B cell (primary cell): ENCODE data around the gene DAZAP1. TPM values are rescaled to one million over a fixed set of nuclear protein-coding genes. Genes with fewer than 3 reads are reported as not detected.

ENCODE experiments used
- ATAC-seq: fragments of 200-7000 bp; cut with Tn5 transposase; one replicate; pipeline ENCODE4 v1.10.0; 2021; ENCODE audit warnings: low read depth, mild to moderate bottlenecking, moderate number of reproducible peaks, moderate library complexity
- CTCF ChIA-PET: fragments of 350-600 bp; sonication (Branson Sonifier 250); formaldehyde crosslinking; loops from one replicate; lab custom pipeline; 2021; ENCODE audit warnings: antibody characterized with exemption, inconsistent platforms; lab: Charles Lee
- POLR2A ChIA-PET: fragments of 350-600 bp; sonication (Branson Sonifier 250); formaldehyde crosslinking; loops from one replicate; lab custom pipeline; 2021; ENCODE audit warnings: antibody characterized with exemption; lab: Charles Lee
- DNase-seq: peaks from one replicate; pipeline ENCODE4 v3.0.0; 2013
- H2AFZ ChIP-seq: 2 replicates; pipeline ENCODE4 v1.6.1; 2012; ENCODE audit warnings: mild to moderate bottlenecking, low read depth, low read length; ENCODE audit not compliant: insufficient read depth, poor library complexity, severe bottlenecking
- H3K27ac ChIP-seq, 2 donors: 1 replicate in 1 of 2; 2 replicates in 1 of 2; pipeline ENCODE4 v1.5.1; 2012 to 2013; ENCODE audit warnings: low read length in 2 of 2, mild to moderate bottlenecking in 2 of 2, moderate library complexity in 1 of 2
- H3K27me3 ChIP-seq, 4 experiments: fragments of 200-600 bp in 1 of 4; sonication (generic) in 1 of 4; replicated peaks in 1 of 4; 1 replicate in 2 of 4; 2 replicates in 2 of 4; pipeline versions ENCODE4 v1.6.1 to v1.7.0; 2013 to 2016; ENCODE audit warnings: low read length in 3 of 4, mild to moderate bottlenecking in 2 of 4, mixed read lengths in 1 of 4, moderate library complexity in 1 of 4; ENCODE audit not compliant: insufficient read depth in 4 of 4, control insufficient read depth in 3 of 4; ENCODE audit errors: control extremely low read depth in 1 of 4
- H3K36me3 ChIP-seq, 2 experiments: replicated peaks in 1 of 2; 1 replicate in 1 of 2; 2 replicates in 1 of 2; pipeline versions ENCODE4 v1.6.1 to v1.7.1; 2013; ENCODE audit warnings: low read length in 1 of 2; ENCODE audit not compliant: insufficient read depth in 2 of 2, control insufficient read depth in 1 of 2; ENCODE audit errors: control extremely low read depth in 1 of 2, extremely low read depth in 1 of 2
- H3K4me1 ChIP-seq, 2 donors: fragments of 200-600 bp in 1 of 2; sonication (generic) in 1 of 2; 1 replicate in 1 of 2; 2 replicates in 1 of 2; pipeline versions ENCODE4 v1.5.1 to v1.6.1; 2013 to 2017; ENCODE audit warnings: low read length in 2 of 2; ENCODE audit not compliant: control insufficient read depth in 2 of 2, insufficient read depth in 2 of 2
- H3K4me2 ChIP-seq: replicated peaks from 2 replicates; pipeline ENCODE3; 2012; ENCODE audit warnings: mild to moderate bottlenecking, low read depth, low read length; ENCODE audit not compliant: poor library complexity, severe bottlenecking
- H3K4me3 ChIP-seq, 5 experiments: fragments of 200-600 bp in 1 of 5; sonication (generic) in 1 of 5; 1 replicate in 3 of 5; 2 replicates in 2 of 5; pipeline versions ENCODE4 v1.5.1 to v1.7.0; 2011 to 2016; ENCODE audit warnings: low read length in 4 of 5, mild to moderate bottlenecking in 4 of 5, low read depth in 2 of 5, control low read depth in 1 of 5, moderate library complexity in 1 of 5; ENCODE audit not compliant: insufficient read depth in 1 of 5; ENCODE audit errors: control extremely low read depth in 1 of 5, extremely low read depth in 1 of 5
- H3K79me2 ChIP-seq: fragments of 200-600 bp; sonication (generic); one replicate; pipeline ENCODE4 v1.6.0; 2016; ENCODE audit warnings: low read length; ENCODE audit not compliant: control insufficient read depth, insufficient read depth
- H3K9ac ChIP-seq: fragments of 200-600 bp; sonication (generic); 2 replicates; pipeline ENCODE4 v1.6.1; 2017; ENCODE audit warnings: mild to moderate bottlenecking, low read length, moderate library complexity
- H3K9me3 ChIP-seq, 3 donors: one replicate each; pipeline versions ENCODE4 v1.6.1 to v1.7.1; 2013; ENCODE audit warnings: low read length in 2 of 3; ENCODE audit not compliant: control insufficient read depth in 2 of 3, insufficient read depth in 1 of 3; ENCODE audit errors: control extremely low read depth in 1 of 3
- H4K20me1 ChIP-seq: 2 replicates; pipeline ENCODE4 v1.6.0; 2012; ENCODE audit warnings: mild to moderate bottlenecking, low read length; ENCODE audit not compliant: insufficient read depth, control insufficient read depth, poor library complexity, severe bottlenecking
- H3K27ac Mint-ChIP-seq: one replicate; pipeline ENCODE4 v1.8.0; 2021; ENCODE audit warnings: mixed read lengths
- H3K27me3 Mint-ChIP-seq: one replicate; pipeline ENCODE4 v1.8.0; 2021; ENCODE audit warnings: mixed read lengths
- H3K4me1 Mint-ChIP-seq: one replicate; pipeline ENCODE4 v1.8.0; 2021; ENCODE audit warnings: mixed read lengths
- H3K4me3 Mint-ChIP-seq: one replicate; pipeline ENCODE4 v1.8.0; 2021; ENCODE audit warnings: mixed read lengths
- H3K9me3 Mint-ChIP-seq: one replicate; pipeline ENCODE4 v1.8.0; 2022; ENCODE audit warnings: mixed read lengths; ENCODE audit not compliant: insufficient read depth
- CTCF ChIP-seq: fragments of 200-600 bp; IDR thresholded peaks from one replicate; pipeline ENCODE4 v1.8.0; 2022; ENCODE audit warnings: antibody characterized with exemption, mild to moderate bottlenecking
- EZH2 ChIP-seq: IDR thresholded peaks from 2 replicates; pipeline ENCODE4 v1.6.1; 2012; ENCODE audit warnings: borderline replicate concordance, low read depth, mild to moderate bottlenecking, moderate library complexity, low read length; ENCODE audit not compliant: insufficient read depth, poor library complexity, severe bottlenecking
- WGBS: methylation state at CpG from one replicate; pipeline ENCODE4 v1.1.5; 2013; ENCODE audit warnings: missing lambda C conversion rate; ENCODE audit not compliant: insufficient coverage; 5-methylcytosine and 5-hydroxymethylcytosine counted together
- intact Hi-C: fragments of 100-400 bp; cut with micrococcal nuclease; formaldehyde crosslinking; loops from one replicate; pipeline ENCODE4 v1.10.0; 2022
- polyA plus RNA-seq: library from polyadenylated mRNA; depleted of rRNA; stranded (reverse); fragments of >200 nt; gene quantifications from 2 replicates; pipeline ENCODE4 v1.2.3, GENCODE V29; 2012
- total RNA-seq, 2 donors: library from RNA; stranded (reverse); fragments of 120-200 nt in 1 of 2; gene quantifications; 1 replicate in 1 of 2; 2 replicates in 1 of 2; pipeline versions ENCODE4 v1.2.3 to v1.2.4, GENCODE V29; 2013 to 2022

The DAZAP1 gene
- total and polyA plus RNA-seq, 2 donors (not counting 1 experiment from before 2014, with no cell fraction given), result 54.8 to 125 TPM

GRCh38 chr19:1422943-1423342 lies 15.6 kb downstream of the DAZAP1 start:
- ChIA-PET POLR2A (no interaction called here), CTCF (no interaction called here)
- Histone ChIP-seq H4K20me1 (peaks cover 94% of the 10 kb centered on the region), H3K36me3 (peaks cover 0 to 73% of the 10 kb centered on the region in 2 experiments), H2AFZ (no peak overlapping the region), H3K4me2 (no peak overlapping the region), H3K27me3 (no peaks in the 10 kb centered on the region), H3K4me1 (no peaks in the 10 kb centered on the region), H3K79me2 (peaks cover 66% of the 10 kb centered on the region), H3K9ac (no peak overlapping the region), H3K9me3 (no peaks in the 10 kb centered on the region), H3K4me3 (no peak overlapping the region), H3K27ac (no peak overlapping the region)
- no peak for ATAC-seq
- no peaks in the 10 kb centered on the region for H3K4me1 Mint-ChIP-seq
- no peak for DNase-seq
- 96% methylated on average over 19 of the region's 24 CpGs for WGBS
- H3K27ac Mint-ChIP-seq, result no peak overlapping the region
- no peaks in the 10 kb centered on the region for H3K27me3 Mint-ChIP-seq
- TF ChIP-seq CTCF, result no peak
- no peak for TF ChIP-seq EZH2
- H3K4me3 Mint-ChIP-seq, result no peak overlapping the region
- no peaks in the 10 kb centered on the region for H3K9me3 Mint-ChIP-seq
- intact Hi-C loops, result no loop called here

- TF ChIP-seq EZH2 (no peak), CTCF (no peak)
Observed at GRCh38 chr19:1423436-1424191, 16.2 kb downstream of the DAZAP1 start.

More at GRCh38 chr19:1423436-1424191, 16.2 kb downstream of the DAZAP1 start:
- H3K79me2 ChIP-seq, result peaks cover 59% of the 10 kb centered on the region
- H3K27me3 Mint-ChIP-seq, result no peaks in the 10 kb centered on the region
- no peaks in the 10 kb centered on the region for H3K27me3 ChIP-seq
- no peak overlapping the region for H3K4me3 Mint-ChIP-seq
- no peak overlapping the region for H3K27ac ChIP-seq
- no peak overlapping the region for H3K27ac Mint-ChIP-seq
- no peaks in the 10 kb centered on the region for H3K9me3 ChIP-seq
- ChIA-PET CTCF (no interaction called here), POLR2A (no interaction called here)
- whole genome bisulfite sequencing, result 96% methylated on average over 39 of the region's 40 CpGs
- no peak overlapping the region for H3K9ac ChIP-seq
- intact Hi-C loops, result no loop called here
- no peak overlapping the region for H3K4me2 ChIP-seq
- peaks cover 0 to 73% of the 10 kb centered on the region in 2 experiments for H3K36me3 ChIP-seq
- no peaks in the 10 kb centered on the region for H3K4me1 ChIP-seq
- H2AFZ ChIP-seq, result no peak overlapping the region
- DNase-seq (no peak), ATAC-seq (no peak)
- H3K9me3 Mint-ChIP-seq, result no peaks in the 10 kb centered on the region
- no peak overlapping the region for H3K4me3 ChIP-seq
- no peaks in the 10 kb centered on the region for H3K4me1 Mint-ChIP-seq
- H4K20me1 ChIP-seq, result peaks cover 93% of the 10 kb centered on the region
